EH (cell line): ENCODE measurements around the gene BMP6.
A peak's percentile ranks its signal among the peaks of the same experiment; 100 is the strongest.

ENCODE experiments used
- DNase-seq: peaks from one replicate; pipeline ENCODE4 v3.0.0-alpha.2; 2015; ENCODE audit warnings: low read depth

The BMP6 gene

GRCh38 chr6:7719364-7719850, 6.5 kb upstream of the BMP6 start:
- DNase-seq = no peak

GRCh38 chr6:7720346-7720745, 5.6 kb upstream of the BMP6 start:
- DNase-seq = no peak

GRCh38 chr6:7721649-7722048, 4.2 kb upstream of the BMP6 start:
- peak; percentile 46 for DNase-seq

GRCh38 chr6:7723041-7723447, 2.9 kb upstream of the BMP6 start:
- peak; percentile 79 for DNase-seq

- no peak for DNase-seq
These were observed 2.3 kb upstream of the BMP6 start for GRCh38 chr6:7723554-7723953.

GRCh38 chr6:7725412-7725811, 487 bp upstream of the BMP6 start:
- DNase-seq = no peak

- no peak for DNase-seq
These were observed 652 bp downstream of the BMP6 start for GRCh38 chr6:7726416-7727085.

GRCh38 chr6:7727086-7727945, 1.4 kb downstream of the BMP6 start:
- peak; percentile 17 for DNase-seq

GRCh38 chr6:7727946-7728854, 2.3 kb downstream of the BMP6 start:
- peak; percentile 26 for DNase-seq

- DNase-seq = no peak
These were observed 3.1 kb downstream of the BMP6 start for GRCh38 chr6:7728855-7729590.

GRCh38 chr6:7730001-7730783, 4.3 kb downstream of the BMP6 start:
- no peak for DNase-seq

- peak; percentile 87 for DNase-seq
These were observed 4.9 kb downstream of the BMP6 start for GRCh38 chr6:7730784-7731227.

GRCh38 chr6:7731294-7731693, 5.4 kb downstream of the BMP6 start:
- no peak for DNase-seq

GRCh38 chr6:7732228-7732627, 6.3 kb downstream of the BMP6 start:
- DNase-seq = no peak

- DNase-seq = no peak
These were observed 8.9 kb downstream of the BMP6 start for GRCh38 chr6:7734707-7735383.

GRCh38 chr6:7737106-7737505, 11.2 kb downstream of the BMP6 start:
- no peak for DNase-seq

GRCh38 chr6:7737867-7738266, 12.0 kb downstream of the BMP6 start:
- no peak for DNase-seq

GRCh38 chr6:7742223-7742785, 16.4 kb downstream of the BMP6 start:
- no peak for DNase-seq

- no peak for DNase-seq
These were observed 20.0 kb downstream of the BMP6 start for GRCh38 chr6:7745942-7746341.

GRCh38 chr6:7747016-7747415, 21.1 kb downstream of the BMP6 start:
- no peak for DNase-seq
